DOHH2 (cell line): ENCODE data around the gene RRP1B.
"Not testable (repeated sequence)": the region's sequence is repeated elsewhere in the genome, so short reads cannot be mapped to it uniquely, and the experiment has no call there.

ENCODE experiments used
- H3F3A ChIP-seq: fragments of 200-600 bp; sonication (generic), shearing (Covaris generic); 2 replicates; pipeline ENCODE4 v1.6.0; 2016; ENCODE audit warnings: antibody characterized with exemption, mild to moderate bottlenecking; ENCODE audit not compliant: control insufficient read depth, insufficient read depth
- H3K27ac ChIP-seq: fragments of 200-600 bp; sonication (generic); 2 replicates; pipeline ENCODE4 v1.5.1; 2014; ENCODE audit warnings: low read depth, mild to moderate bottlenecking, low read length, moderate library complexity
- H3K27me3 ChIP-seq: fragments of 200-600 bp; sonication (generic); 2 replicates; pipeline ENCODE4 v1.6.1; 2014; ENCODE audit warnings: mild to moderate bottlenecking, low read length, mixed read lengths; ENCODE audit not compliant: control insufficient read depth
- H3K36me3 ChIP-seq: fragments of 200-600 bp; sonication (generic); 2 replicates; pipeline ENCODE4 v1.6.1; 2014; ENCODE audit warnings: mild to moderate bottlenecking, low read length, moderate library complexity, mixed read lengths; ENCODE audit not compliant: control insufficient read depth
- H3K4me1 ChIP-seq: fragments of 200-600 bp; sonication (generic); 2 replicates; pipeline ENCODE4 v1.6.1; 2014; ENCODE audit warnings: mild to moderate bottlenecking, low read length, mixed read lengths; ENCODE audit not compliant: control insufficient read depth
- H3K4me2 ChIP-seq: fragments of 200-600 bp; sonication (generic); 2 replicates; pipeline ENCODE4 v1.6.0; 2014; ENCODE audit warnings: mild to moderate bottlenecking, low read length, moderate library complexity
- H3K4me3 ChIP-seq: fragments of 200-600 bp; sonication (generic); 2 replicates; pipeline ENCODE4 v1.5.1; 2014; ENCODE audit warnings: mild to moderate bottlenecking, low read length, mixed read lengths
- H3K79me2 ChIP-seq: fragments of 200-600 bp; sonication (generic); 2 replicates; pipeline ENCODE4 v1.6.1; 2014; ENCODE audit warnings: mild to moderate bottlenecking, low read length, mixed read lengths; ENCODE audit not compliant: control insufficient read depth
- H3K9me2 ChIP-seq: fragments of 200-600 bp; sonication (generic); replicated peaks from 2 replicates; pipeline ENCODE4 v1.6.1; 2014; ENCODE audit warnings: mild to moderate bottlenecking, low read length, mixed read lengths; ENCODE audit not compliant: control insufficient read depth
- H3K9me3 ChIP-seq: fragments of 200-600 bp; sonication (generic); 2 replicates; pipeline ENCODE4 v1.6.1; 2014; ENCODE audit warnings: antibody characterized with exemption, low read length, mixed read lengths; ENCODE audit not compliant: control insufficient read depth, insufficient read depth
- H4K20me1 ChIP-seq: fragments of 200-600 bp; sonication (generic); 2 replicates; pipeline ENCODE4 v1.6.0; 2014; ENCODE audit warnings: low read depth, mild to moderate bottlenecking, antibody characterized with exemption, low read length, moderate library complexity; ENCODE audit not compliant: control insufficient read depth, insufficient read depth
- EZH2phosphoT487 ChIP-seq: fragments of 200-600 bp; sonication (generic); IDR thresholded peaks from 2 replicates; pipeline ENCODE4 v1.6.1; 2017; ENCODE audit warnings: borderline replicate concordance, mild to moderate bottlenecking, antibody characterized with exemption, low read length, moderate library complexity, mixed read lengths
- TF ChIP-seq, protein P1 (sequence below): fragments of 200-600 bp; sonication (generic); IDR thresholded peaks from one replicate; pipeline ENCODE4 v1.5.1; 2014; ENCODE audit warnings: antibody characterized with exemption, mild to moderate bottlenecking, low read depth, low read length; ENCODE audit not compliant: poor library complexity, severe bottlenecking

RRP1B gene

DNA sequence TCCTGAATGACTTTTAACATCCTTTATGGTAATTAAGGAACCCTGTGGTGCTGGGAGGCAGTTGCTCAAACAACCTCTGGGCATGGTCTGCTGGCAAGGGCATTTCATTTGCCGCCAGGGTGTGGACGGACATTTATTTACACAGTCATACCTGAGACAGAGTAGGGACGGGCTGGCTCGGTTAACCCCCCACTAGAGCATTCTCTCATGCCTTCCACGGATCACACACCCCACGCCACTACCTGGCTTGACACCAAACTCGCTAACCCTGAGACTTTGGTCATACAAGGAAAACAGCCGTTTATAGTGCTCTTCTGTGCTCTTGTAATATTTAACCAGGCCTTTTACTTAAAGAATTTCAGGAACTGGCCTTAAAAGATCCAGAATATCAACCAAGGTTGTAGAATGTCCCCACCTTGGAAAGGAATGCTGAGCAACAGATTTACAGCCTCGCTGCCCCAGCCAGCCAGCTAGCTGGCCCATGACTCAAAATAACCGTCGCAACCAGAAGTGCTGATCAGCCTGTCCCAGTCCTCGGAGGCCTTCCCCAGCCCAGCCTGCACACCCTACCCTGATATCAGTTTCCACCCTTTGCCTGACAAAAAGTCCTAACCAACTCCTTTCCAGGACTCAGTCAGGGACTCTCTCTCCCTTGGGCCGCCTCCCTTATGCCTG lies 53.0 kb downstream of the RRP1B start:
- Histone ChIP-seq H4K20me1 (no peaks in the 10 kb centered on the region), H3K4me3 (no peak overlapping the region), H3K27me3 (peaks cover 39% of the 10 kb centered on the region), H3F3A (no peaks in the 10 kb centered on the region; the same call in 1 of the 2 replicates), H3K79me2 (no peaks in the 10 kb centered on the region), H3K9me3 (no peaks in the 10 kb centered on the region), H3K9me2 (no peaks in the 10 kb centered on the region), H3K4me1 (peaks cover 19% of the 10 kb centered on the region), H3K27ac (no peak overlapping the region), H3K4me2 (no peak overlapping the region), H3K36me3 (no peaks in the 10 kb centered on the region)
- TF ChIP-seq, protein P1, sequence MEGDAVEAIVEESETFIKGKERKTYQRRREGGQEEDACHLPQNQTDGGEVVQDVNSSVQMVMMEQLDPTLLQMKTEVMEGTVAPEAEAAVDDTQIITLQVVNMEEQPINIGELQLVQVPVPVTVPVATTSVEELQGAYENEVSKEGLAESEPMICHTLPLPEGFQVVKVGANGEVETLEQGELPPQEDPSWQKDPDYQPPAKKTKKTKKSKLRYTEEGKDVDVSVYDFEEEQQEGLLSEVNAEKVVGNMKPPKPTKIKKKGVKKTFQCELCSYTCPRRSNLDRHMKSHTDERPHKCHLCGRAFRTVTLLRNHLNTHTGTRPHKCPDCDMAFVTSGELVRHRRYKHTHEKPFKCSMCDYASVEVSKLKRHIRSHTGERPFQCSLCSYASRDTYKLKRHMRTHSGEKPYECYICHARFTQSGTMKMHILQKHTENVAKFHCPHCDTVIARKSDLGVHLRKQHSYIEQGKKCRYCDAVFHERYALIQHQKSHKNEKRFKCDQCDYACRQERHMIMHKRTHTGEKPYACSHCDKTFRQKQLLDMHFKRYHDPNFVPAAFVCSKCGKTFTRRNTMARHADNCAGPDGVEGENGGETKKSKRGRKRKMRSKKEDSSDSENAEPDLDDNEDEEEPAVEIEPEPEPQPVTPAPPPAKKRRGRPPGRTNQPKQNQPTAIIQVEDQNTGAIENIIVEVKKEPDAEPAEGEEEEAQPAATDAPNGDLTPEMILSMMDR: no peak

DNA sequence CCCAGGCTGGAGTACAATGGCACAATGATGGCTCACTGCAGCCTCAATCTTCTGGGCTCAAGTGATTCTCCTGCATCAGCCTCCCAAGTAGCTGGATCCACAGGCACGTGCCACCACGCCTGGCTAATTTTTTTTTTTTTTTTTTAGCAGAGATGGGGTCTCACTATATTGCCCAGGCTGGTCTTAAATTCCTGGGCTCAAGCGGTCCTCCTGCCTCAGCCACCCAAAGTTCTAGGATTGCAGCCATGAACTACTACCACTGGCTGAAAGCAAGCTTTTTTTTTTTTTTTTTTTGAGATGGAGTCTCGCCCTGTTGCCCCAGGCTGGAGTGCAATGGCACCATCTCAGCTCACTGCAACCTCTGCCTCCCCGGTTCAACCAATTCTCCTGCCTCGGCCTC lies 53.8 kb downstream of the RRP1B start:
- Histone ChIP-seq H3K4me1 (peaks cover 25% of the 10 kb centered on the region), H3K27me3 (peaks cover 41% of the 10 kb centered on the region)

DNA sequence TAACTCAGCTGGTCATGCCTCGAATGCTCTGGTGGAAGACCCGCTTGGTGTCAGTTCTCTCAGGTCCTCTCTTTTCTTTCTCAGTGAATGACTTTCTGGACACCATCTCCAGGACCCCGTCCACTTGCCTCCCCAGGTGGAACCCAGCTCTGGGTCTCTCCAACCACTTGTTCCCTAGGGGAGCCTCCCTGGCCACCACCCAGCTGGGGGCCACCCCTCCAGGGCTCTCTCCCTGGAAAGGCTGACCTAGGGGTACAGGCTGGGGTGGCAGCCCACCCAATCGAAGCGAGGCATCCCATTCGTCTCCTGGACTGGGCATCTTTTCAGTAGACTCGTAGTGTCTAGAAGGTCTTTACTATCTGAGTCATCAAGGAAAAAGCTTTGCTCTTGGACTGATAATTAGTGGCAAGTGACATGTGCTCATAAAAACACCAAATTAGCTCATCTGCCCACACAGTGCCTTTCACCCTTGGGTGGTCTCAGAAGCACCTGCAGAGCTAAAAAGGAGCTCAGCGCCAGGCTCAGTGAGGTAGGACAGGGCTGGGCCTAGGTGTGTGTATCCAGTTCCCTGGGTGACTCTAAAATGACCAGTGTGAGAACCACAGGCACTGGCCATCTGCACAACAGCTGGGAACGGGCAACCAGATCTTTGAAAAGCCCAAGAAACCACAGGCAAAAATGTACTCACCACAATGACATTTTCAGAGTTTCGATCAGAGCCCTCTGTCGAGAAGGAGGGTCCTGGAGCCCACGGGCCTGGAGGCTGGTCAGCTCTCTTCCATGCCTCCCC lies 57.2 kb downstream of the RRP1B start:
- no peaks in the 10 kb centered on the region for H3K9me3 ChIP-seq
- TF ChIP-seq, protein P1: no peak
- TF ChIP-seq EZH2phosphoT487: no peak
- H3K4me2 ChIP-seq: peak overlapping the region; percentile 65

More for the DNA sequence above, 53.8 kb downstream of the RRP1B start:
- H3K4me2 ChIP-seq, H4K20me1 ChIP-seq, H3K9me3 ChIP-seq, H3F3A ChIP-seq, H3K36me3 ChIP-seq, H3K27ac ChIP-seq, H3K79me2 ChIP-seq, H3K4me3 ChIP-seq, H3K9me2 ChIP-seq: not testable (repeated sequence)

More for the DNA sequence above, 57.2 kb downstream of the RRP1B start:
- Histone ChIP-seq H4K20me1 (peaks cover 13% of the 10 kb centered on the region), H3K36me3 (peaks cover 6% of the 10 kb centered on the region; the same call in 1 of the 2 replicates), H3K27ac (no peak overlapping the region), H3K4me3 (peak overlapping the region; percentile 27), H3K27me3 (peaks cover 31% of the 10 kb centered on the region), H3K79me2 (peaks cover 25% of the 10 kb centered on the region), H3K4me1 (peaks cover 44% of the 10 kb centered on the region), H3K9me2 (no peaks in the 10 kb centered on the region), H3F3A (no peaks in the 10 kb centered on the region; the same call in 1 of the 2 replicates)
